Glomerular endothelial cell (primary cell): ENCODE data around the gene MYLK2. TPM values are rescaled to one million over a fixed set of nuclear protein-coding genes. Genes with fewer than 3 reads are reported as not detected.
"Not testable (repeated sequence)": the region's sequence is repeated elsewhere in the genome, so short reads cannot be mapped to it uniquely, and the experiment has no call there.

ENCODE experiments used
- DNase-seq: peaks from one replicate; pipeline ENCODE4 v3.0.0-alpha.2; 2011; ENCODE audit warnings: low read depth, low spot score; ENCODE audit errors: extremely low read depth
- total RNA-seq: library from RNA; depleted of rRNA; stranded (reverse); fragments of >200 nt; gene quantifications from 2 replicates; pipeline ENCODE4 v1.2.3, GENCODE V29; 2015

MYLK2 gene
- 2.9 and 4.1 TPM in 2 replicates for total RNA-seq

DNA sequence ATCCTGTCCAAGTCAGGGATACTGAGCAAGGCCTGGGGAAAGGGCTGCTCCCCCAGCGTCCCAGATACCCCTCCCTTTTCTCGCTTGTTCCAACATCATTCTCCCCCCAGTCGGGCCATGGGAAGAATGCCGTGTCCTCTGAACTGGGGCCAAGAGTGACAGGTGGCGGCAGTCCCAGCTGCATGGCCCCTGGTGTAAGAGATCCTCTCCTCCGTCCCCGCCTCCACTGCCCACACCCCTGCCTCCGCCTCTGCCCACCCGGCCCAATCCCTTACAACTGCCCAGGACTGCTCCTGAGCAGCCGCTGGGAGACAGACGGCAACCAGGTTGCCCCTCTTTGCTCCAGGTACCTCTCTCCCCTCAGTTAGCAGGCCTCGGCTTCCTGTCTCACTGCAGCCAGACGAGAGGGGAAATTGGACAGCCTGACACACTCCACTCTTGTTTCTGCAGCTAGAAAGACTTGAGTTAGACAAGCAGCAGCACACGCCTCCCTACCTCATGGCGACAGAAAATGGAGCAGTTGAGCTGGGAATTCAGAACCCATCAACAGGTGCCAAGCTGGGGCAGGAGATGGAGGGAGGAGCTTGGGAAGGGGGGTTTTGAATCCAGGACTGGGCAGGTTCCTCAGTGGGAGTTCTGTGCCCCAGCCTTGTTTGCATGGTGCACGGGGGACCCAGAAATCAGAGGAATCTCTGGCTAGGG is at the start of gene MYLK2:
Gene MYLK2, plus strand, starts transcription at position 274 of the 702 bp plus-strand sequence. Its CDS starts 225 bp downstream, at position 499.
- no peak for DNase-seq

DNA sequence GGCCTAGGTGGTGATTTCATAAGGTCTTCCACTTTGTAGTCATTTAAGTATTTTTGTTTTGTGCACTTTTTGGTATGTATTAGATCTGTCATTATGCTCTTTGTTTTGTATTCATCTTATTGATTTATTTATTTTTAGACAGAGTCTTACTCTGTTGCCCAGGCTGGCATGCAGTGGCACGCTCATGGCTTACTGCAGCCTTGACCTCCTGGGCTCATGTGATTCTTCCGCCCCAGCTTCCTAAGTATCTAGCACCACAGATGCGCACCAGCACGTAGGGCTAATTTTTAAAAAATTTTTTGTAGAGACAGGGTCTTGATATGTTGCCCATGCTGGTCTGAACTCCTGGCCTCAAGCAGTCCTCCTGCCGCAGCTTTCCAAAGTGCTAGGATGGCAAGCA is 49.5 kb upstream of the MYLK2 start:
- DNase-seq, result no peak

GRCh38 chr20:31770243-31770642 is 48.9 kb upstream of the MYLK2 start:
- DNase-seq, result no peak

- no peak for DNase-seq
Observed at GRCh38 chr20:31774408-31774807, 44.7 kb upstream of the MYLK2 start.

GRCh38 chr20:31780839-31781238 is 38.3 kb upstream of the MYLK2 start:
- no peak for DNase-seq

- DNase-seq, result no peak
Observed at GRCh38 chr20:31781945-31782344, 37.2 kb upstream of the MYLK2 start.

DNA sequence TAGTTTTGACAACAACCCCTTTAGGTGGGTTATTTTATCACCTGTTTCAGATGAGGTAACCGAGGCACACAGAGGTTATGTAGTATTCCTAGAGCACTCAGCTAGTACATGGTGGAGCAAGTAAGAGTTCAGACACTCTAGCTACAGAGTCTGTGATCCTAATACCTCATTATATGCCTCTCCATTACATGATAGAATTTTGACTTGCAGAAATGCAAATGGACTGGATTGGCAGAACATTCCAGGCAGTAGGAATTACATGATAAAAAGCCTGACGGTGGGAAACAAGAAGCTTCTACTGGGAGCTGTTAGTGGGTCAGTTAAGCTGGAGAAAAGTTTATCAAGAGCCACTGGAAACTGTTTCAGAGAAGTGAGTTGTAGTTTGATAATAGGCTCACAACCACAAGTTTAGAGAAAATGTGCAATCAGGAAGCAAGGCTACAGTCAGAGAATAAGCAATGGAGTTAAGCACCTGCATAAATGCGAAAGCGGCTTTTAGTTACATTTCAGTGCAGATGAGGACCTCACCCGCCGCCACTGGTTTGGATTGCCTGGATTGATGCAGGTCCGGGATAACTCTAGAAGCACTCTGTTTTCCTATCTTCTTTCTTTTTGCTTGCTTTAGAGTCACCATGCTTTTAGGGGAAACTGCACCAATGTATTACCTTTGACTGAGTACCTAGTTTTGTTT is 34.7 kb upstream of the MYLK2 start:
- no peak for DNase-seq

GRCh38 chr20:31785089-31785488 is 34.1 kb upstream of the MYLK2 start:
- no peak for DNase-seq

- DNase-seq, result no peak
Observed at GRCh38 chr20:31788578-31788977, 30.6 kb upstream of the MYLK2 start.

- no peak for DNase-seq
Observed at GRCh38 chr20:31790401-31790800, 28.8 kb upstream of the MYLK2 start.

- DNase-seq, result no peak
Observed at GRCh38 chr20:31797364-31797763, 21.8 kb upstream of the MYLK2 start.

- DNase-seq, result no peak
Observed at GRCh38 chr20:31801508-31801907, 17.6 kb upstream of the MYLK2 start.

DNA sequence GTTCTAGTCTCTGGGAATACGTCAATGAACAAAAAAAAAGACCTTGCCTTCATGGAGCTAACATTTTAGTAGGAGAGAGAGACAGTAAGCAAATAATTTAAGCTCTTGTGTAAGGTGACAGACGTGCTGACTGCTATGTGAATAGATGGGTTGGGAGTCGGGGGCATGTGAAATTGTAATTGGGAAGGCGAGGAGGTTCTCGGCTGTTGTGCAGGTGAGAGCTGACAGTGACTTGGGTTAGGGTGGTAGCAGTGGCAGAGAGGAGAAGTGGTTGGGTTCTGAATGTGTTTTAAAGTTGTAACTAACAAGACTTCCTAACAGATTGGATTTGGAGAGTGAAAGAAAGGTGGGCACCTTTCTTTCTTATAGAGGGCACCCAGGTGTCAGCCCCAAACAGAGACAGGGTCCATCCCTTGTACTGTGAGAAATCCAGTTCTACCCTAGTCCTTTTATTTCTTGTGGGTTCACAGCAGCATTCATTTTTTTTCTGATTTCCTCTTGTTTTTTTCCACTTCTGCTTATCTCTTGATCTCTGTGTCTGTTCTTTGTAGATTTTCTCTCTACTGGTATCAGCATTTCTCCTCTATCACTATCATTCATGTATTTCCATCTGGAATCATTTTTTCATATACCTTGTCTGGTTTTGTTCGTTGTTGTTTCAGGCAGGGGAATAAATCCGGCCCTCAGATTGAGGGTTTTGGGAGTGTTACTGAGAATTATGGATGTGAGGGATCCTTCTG is 15.4 kb upstream of the MYLK2 start:
- no peak for DNase-seq

DNA sequence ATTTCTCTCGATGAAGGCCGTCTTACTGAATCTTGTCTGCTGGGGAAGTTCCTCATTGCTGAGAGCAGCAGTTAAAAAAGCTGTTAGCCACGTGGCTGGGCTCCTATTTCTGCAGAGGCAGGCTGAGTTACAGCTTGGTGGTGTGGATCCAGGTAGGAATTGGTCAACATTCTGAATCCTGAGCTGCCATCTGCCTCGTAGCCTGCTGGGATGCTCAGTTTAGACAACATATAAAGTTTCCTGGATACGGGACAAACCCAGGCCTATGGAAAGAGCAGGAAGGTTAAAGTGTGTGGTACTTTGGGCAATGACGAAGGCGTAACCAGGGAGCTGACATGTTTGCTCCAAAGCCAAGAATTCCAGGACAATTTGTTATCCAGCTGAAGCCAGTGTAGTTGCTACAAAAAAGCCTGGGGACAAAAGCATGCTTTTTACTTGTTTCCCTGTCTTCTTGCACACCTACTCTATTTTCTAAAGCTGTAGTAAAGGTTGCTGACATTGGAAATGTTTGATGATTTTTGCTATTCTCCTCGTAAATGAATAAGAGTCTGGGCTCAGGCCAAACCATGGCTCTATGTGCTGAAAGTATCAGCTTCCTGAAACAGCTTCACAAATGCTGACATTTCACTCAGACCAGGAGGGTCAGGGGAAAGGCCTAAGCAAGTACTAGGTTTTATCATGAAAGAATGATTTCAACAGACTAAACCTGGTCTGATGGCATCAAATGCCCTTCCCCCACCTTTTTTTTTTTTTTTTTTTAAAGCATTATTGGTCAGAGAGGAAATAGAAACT is 12.4 kb upstream of the MYLK2 start:
- no peak for DNase-seq

GRCh38 chr20:31808481-31808880 is 10.7 kb upstream of the MYLK2 start:
- DNase-seq, result no peak

DNA sequence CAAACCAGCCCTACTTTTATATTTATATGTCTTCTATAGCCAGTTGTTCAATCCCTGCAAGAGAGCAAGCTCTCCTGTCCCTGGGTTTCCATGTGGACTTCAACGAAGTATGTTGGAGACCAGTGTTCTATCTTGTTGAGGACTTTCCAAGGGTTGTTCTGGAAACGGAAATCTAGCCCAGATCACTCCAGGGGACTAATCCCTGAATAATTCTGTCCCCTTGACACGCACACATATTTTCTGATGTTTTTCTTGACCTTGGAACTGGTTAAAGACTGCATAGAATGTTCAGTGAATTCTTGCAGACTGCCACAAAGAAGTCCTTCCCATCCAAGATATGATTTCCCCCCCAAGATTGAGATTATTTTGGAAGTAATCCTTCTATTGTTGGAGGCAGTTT is 9.5 kb upstream of the MYLK2 start:
- DNase-seq, result no peak

GRCh38 chr20:31811198-31811597 is 8.0 kb upstream of the MYLK2 start:
- no peak for DNase-seq

- no peak for DNase-seq
Observed at GRCh38 chr20:31811796-31812728, 7.1 kb upstream of the MYLK2 start.

DNA sequence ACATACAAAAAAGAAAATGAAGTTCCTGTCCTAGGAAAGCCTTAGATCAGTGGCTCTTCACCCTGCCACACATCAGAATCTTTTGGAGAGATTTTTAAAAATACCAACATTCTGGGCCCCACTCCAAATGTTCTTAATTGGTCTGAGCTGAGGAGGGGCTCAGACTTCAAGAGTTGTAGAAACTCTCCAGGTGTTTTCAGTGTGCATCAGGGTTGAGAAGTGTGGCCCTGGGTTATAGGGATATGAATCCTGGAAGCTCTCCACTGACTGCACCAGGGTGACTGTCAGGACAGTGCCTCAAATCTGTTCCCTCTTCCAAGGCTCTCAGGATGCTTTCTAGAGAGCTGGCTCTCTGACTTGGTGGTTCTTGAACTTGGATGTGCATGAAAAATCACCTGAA is 5.5 kb upstream of the MYLK2 start:
- DNase-seq, result no peak

DNA sequence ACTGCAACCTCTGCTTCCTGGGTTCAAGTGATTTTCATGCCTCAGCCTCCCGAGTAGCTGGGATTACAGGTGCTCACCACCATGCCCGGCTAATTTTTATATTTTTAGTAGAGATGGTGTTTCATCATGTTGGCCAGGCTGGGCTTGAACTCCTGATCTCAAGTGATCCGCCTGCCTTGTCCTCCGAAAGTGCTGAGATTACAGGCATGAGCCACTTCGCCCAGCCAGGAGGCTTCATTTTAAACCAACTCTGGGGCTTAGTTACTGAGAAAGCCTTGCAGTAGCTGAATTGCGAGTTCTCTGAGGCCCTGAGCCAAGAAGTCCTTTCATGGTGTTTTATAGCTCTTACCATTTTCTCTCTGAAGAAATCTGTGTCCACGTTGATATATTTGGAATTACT is 5.0 kb upstream of the MYLK2 start:
- DNase-seq, result not testable (repeated sequence)
